HG02759 (cell line): ENCODE measurements around the gene PASK.
"Not testable (repeated sequence)": the region's sequence is repeated elsewhere in the genome, so short reads cannot be mapped to it uniquely, and the experiment has no call there.

ENCODE experiments used
- ATAC-seq: cut with Tn5 transposase; IDR thresholded peaks from one replicate; pipeline ENCODE4 v1.9.1; 2021; ENCODE audit warnings: mild to moderate bottlenecking, moderate library complexity; ENCODE audit not compliant: unreplicated experiment

PASK gene

GRCh38 chr2:241109210-241110088 is 39.8 kb downstream of the PASK start:
- ATAC-seq, result no peak

DNA sequence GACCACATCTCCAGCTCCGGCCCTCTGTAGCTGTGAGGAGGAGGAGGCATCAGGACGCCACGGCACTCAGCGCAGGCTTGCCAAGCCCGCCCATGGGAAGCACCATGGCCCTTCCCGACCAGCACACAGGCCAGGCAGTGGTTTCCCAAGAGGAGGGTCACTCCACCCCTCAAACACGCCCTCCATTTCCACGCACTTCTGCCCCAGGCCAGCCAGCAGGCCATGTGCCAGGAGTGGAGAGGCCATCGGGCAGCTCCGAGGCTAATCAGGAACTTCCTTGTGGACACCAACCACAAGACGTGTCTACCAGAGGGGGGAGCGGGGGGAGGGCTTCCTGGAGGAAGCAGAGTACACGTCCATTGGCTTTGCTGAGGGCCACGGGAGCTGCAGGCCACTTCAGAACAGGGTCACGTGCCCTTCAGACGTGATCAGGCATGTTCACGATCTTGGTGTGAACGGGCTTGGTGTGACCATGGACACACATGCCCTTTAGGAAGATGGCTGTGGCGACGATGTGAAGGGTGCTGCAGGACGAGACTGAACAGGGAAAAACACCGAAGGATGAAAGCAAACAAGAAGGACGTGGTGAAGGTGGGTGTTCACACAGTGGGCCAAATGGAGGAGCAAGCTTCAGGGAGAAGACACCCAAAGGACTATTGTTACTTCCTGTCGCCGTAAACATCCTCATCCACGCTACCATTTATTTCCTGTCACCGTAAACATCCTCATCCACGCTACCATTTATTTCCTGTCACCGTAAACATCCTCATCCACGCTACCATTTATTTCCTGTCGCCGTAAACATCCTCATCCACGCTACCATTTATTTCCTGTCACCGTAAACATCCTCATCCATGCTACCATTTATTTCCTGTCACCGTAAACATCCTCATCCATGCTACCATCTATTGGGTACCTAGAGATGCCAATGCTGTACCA is 40.7 kb downstream of the PASK start:
- ATAC-seq, result no peak

DNA sequence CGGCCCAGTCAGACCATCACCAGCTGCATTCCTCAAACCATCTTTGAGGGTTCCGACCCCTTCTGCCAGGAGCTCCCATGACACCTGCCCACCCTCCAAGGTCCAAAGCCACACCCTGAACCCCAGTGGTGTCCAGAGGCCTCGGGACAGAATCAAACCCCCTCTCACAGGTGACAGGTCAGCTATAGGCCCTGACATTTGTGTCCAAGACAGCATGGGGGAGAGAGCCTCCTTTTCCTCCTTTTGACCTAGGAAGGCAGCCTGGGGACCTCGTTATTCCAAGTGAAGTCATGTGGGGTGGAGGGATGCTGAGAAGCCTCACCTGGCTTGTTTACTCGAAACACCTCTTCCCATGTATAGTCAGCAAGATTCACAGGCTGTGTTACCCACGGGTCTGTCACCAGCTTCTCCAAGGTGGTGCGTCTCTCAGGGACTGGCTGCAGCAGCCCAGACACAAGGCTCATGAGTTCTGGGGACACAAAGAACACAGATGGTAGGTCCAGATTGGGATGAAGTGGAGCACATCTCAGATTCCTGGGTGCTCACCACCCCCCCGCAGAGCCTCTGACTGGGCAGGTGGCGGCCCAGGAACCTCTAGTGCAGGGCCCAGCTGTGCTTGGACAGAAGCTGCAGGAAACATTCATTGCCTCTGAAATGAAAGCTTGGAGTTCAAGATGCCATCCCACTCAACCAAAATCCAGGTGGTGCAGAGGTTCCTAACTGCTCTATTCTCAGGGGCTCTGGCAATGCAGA is 42.1 kb downstream of the PASK start:
- no peak for ATAC-seq

DNA sequence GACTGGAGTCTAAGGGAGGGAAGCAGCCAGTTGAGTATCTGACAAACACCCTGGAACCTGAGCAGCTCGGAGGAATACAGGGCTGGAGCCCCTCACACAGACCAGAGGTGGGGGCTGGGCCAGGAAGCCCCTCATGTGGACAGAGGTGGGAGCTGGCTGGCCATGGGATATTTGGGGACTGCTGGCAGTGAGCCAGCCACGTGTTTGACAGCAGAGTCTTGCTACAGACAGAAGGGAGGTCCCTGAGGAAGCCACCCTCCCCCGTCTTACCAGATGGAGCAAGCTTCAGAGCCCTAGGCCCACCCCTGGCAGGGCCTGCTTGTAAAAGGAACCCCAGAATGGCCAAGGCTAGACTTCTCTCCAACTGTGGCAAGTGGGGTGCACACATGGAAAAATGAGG is 43.6 kb downstream of the PASK start:
- ATAC-seq, result no peak

DNA sequence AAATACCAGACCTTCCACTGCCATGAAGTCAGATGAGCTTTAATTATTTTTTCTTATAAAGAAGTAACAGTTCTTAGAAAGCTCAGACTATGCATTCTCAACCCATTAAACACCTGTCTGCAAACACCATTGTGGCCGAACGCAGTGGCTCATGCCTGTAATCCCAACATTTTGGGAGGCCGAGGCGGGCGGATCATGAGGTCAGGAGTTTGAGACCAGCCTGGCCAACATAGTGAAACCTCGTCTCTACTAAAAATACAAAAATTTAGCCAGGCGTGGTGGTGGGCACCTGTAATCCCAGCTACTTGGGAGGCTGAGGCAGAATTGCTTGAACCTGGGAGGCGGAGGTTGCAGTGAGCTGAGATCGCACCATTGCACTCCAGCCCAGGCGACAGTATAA is 44.7 kb downstream of the PASK start:
- ATAC-seq, result not testable (repeated sequence)

DNA sequence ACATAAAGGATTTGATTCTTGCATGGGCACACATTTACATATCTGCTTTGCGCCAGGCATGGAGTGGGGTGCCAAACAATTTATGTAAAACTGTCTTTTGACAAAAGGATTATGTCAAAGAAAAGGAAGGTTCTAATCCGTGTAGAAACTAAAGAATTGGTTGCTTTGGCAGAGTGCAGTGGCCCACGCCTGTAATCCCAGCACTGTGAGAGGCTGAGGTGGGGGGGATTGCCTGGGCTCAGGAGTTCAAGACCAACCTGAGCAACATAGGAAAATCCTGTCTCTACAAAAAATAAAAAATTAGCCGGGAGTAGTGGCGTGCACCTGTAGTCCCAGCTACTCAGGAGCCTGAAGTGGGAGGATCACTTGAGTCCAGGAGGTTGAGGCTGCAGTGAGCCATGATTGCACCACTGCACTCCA is 46.1 kb downstream of the PASK start:
- no peak for ATAC-seq

DNA sequence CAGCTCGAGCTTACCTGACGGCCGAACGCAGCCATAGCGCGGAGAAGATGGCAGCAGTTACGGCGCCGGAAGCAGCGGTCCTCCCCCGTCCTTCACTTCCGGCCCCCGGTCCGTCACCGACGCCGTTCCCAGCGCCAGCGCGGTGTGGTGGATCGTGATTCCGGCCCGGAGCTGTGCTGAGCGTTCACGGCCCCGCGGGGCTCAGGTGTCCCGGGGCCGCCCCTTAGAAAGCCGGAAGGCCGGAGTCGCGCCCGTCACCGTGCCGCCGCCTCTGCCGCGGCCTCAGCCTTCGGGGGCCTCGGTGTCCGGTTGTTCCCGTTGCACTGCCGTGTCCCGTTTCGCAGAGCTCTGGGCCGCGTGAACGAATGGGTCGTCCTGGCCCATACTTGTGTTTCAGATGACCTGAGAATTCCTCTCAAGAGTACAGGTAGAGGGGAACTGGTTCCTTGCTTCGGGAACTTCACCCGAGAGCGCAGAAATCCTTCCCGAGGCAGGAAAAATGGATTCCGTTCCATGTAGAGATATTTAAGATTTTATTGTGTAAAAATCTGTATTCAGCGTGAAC is 47.0 kb downstream of the PASK start, which contains the start of gene MTERF4:
MTERF4 (minus strand) TSS at position 49 of the 565 bp plus-strand sequence; CDS start at position 35, 14 bp downstream.
- peak; percentile 93 for ATAC-seq

DNA sequence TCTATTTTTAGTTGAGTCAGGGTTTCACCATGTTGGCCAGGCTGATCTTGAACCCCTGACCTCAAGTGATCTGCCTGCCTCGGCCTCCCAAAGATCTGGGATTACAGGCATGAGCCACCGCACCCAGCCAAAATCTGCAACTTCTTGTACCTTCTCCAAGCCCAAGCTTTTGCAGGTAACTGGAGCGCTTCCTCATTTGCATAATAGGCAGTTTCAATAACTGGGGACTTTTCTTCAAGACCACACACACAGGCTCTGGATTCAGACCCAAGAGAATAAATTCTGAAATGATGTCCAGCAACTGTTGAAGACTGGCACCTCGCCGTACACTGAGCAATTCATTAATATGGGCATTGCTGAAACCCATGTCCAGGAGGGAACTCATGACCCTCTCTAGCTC is 50.0 kb downstream of the PASK start:
- no peak for ATAC-seq

DNA sequence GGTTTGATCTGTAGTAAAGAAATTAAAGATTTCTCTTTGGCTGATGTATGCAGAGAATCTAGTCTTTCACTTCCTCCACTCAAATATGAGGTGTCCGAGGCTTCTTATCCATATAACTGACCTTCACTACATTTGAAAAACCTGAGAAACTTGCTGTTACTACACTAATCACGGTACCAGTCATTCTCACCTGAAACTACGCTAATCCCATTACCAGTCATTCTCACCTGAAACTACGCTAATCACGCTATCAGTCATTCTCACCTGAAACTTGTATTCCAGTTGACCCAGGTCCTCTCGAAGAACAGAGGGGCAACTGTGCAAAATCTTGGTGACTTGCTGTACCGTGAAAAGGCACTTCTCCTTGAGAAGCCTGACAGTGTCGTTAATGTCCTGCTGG is 52.3 kb downstream of the PASK start:
- ATAC-seq, result no peak

DNA sequence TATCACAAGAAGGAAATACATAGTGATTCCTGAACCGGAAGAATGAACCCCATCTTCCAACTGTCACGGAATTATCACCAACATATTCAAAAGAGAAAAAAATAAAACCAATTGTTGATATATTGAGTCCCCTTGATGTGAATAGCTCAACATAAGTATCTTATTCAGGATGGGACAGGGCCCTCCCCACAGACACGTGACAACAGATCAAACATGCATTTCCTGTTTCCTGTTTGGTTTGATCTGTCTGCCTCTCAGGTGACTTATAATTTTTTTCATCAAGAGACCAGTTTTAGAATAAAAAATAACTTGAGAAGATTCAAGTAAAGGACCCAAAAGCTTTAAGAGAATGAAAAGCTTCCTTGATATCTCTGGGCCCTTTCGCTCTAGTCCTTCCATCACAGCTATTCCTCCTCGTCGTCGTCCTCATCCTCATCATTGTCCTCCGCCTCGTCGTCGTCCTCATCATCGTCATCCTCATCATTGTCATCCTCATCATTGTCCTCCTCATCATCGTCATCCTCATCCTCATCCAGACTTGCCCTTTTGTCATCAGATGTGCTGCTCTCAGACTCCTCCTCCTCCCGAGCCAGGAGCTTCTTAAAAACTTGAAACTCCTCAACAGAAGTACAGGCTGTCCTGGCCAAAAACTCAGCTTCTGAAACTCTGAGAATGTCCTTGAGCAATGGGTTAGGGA is 53.5 kb downstream of the PASK start:
- no peak for ATAC-seq

DNA sequence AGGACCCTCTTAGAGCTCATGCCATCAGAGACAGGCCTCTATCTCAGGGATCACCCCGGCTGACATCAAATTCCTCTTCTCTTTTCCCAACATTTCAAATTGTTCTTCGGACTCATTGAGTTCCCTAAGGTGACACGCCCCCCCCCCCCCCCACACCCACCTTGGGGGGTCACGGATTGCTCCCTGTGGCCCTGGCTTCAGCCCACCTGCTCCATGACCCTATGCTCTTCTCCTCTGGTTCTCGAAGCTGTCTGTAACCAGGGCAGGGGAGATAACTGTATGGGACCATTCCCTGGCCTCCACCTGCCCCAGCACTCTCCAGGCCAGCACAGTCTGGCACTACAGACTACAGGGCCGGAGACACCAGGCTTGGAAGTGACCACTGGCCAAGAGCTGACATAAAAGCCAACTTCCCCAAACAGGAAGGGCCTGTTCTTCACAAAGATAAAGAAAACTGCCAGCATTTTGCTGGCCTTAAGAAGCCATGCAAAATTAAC is 54.3 kb downstream of the PASK start:
- no peak for ATAC-seq

DNA sequence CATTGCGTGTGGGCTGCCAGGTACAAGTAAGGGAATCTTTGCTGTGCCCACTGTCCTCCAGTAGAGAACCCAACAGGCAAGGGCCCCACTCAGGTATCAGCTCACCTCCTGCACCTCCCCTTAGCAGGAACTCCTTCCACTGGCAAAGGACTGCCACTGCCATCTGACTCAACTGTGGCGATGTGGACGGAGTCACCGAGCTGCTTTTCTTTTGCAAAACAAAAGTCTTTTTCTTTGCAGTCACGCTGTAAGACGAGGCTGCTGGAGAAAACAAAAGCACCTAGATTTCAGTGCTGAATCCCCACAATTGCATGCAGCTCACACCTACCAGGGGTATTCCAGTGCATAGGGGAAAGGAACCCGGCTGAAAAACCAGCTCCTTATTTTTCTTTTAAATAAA is 55.1 kb downstream of the PASK start:
- ATAC-seq, result no peak

GRCh38 chr2:241093133-241093781 is 56.0 kb downstream of the PASK start:
- ATAC-seq, result not testable (repeated sequence)

GRCh38 chr2:241092677-241093076 is 56.6 kb downstream of the PASK start:
- ATAC-seq, result no peak

DNA sequence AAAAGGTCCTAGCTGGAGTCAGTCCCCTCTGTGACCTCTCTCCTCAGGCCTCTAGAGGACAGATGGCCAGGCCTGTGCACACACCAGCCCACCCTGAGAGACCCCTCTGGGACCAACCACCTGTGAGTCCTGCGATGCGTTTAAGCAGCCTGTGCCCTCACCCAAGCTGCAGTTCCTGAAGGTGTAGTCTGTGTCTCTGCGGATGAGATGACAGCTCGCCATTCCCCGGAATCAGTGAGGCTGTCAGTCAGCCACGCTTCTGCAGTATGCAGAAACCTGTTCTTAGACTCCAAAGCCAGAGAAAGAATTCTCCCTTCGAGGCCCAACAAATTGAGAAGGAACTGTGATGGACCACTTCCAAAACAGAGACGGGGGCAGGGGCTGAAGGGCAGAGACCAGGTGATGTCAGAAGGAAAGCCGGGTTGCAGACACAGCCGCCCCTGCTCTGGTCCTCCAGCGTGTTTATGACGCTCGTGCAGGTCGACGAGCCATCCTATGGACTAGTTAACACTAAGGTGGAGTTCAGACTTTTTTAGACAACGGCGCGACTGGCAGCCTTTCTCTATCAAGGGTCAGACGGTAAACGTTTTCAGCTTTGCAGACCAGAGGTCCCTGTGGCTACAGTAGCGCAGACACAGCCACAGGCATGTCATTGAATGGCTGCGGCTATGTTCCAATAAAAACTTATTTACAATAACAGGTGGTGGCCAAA is 57.4 kb downstream of the PASK start:
- ATAC-seq, result no peak

DNA sequence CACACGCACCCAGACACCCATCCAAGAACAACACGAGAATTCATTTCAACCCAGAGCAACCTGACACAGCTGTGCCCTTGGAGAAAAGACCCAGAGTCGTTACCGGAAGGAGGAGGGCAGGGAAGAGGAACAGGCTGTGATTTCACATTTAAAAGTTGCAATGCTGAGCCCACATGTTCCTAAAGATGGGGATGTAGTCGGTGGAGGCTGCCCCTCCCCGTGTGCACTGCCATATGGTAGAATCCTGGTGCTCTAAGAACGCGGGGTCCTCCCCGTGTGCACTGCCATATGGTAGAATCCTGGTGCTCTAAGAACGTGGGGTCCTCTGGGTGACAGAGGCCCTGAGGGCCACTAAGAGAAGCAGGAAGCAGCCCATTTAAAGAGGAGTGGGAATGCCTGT is 58.1 kb downstream of the PASK start:
- ATAC-seq, result no peak

DNA sequence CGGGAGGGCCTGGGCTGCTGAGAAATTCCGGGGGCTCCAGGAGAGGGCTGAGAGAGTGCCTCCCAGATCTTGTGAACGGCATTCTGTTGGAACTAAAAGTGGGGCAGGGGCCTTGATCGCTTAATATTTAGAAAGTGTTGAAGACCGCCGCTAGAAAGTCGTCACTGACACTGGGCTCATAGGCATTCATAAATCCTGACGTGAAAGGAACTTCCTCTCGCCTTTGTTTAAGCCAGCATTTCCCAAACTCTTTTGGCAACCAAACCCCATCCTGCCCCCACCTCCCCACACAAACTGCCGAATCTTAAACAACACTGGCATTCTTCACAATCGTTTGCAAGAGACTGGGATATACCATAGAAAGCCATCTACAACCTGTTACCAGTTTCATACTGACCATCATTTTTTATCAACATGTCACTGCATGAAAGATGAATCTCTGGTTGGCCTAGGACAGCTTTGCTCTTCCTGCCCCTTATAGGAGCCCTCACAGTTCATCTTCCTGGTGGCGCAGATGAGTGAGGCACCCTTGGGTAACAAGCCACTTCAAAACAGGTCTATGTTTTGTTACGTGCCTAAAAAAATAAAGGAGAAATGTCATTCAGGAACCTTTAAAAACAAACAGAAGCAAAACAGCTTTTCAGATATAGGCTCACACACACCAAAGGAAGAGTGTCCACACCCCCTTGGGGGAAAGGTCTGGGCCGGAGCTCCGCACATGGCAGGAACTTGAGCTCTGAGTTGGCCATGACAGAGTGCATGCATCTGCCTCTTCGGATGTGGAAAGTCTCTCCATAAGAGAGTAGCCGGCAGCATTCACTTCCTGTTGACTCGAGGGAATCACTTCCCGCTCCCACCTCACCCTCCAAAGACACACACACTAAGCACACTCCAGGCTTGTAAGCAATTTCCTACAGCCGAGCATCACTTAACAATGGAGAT is 60.2 kb downstream of the PASK start:
- ATAC-seq, result no peak

DNA sequence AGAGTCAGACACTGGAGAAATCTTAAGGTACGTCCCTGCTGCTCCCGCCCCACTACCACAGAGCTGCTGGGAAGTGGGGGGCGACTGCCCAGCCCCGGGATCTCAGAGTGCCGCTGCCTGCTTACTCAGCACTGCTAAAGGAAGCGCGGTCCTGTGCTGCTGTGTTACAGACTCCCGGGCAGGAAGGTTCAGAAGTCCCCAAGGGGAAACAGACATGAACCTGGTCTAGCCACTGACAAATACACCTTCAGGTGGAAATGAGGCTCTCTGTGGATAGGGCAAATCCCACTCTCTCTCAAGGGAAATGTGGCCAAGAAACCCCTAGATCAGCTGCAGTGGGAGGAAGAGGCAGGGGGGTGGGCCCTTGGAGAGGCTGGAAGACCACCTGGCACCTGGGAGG is 60.9 kb downstream of the PASK start:
- ATAC-seq, result no peak
